ENCODE results near the gene DAPK1.

DNA sequence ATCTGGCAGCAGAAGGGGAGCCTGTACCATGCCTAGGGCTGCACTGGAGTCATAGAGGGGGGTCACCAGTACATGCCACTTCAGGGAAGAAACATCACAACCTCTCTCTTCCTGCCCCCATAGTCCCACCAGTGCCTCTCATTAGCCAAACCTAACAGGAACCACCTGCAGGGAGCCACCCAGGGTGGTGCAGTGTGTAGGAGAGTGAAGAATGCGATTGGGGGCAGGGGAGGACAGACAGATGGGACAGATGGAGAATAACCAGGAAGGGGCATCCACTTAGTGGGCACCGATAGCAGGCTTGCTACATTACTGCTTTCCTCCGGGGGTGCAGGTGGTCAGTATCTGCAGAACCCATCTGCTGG is 19.2 kb downstream of the DAPK1 start:
- TF ChIP-seq, protein P1, sequence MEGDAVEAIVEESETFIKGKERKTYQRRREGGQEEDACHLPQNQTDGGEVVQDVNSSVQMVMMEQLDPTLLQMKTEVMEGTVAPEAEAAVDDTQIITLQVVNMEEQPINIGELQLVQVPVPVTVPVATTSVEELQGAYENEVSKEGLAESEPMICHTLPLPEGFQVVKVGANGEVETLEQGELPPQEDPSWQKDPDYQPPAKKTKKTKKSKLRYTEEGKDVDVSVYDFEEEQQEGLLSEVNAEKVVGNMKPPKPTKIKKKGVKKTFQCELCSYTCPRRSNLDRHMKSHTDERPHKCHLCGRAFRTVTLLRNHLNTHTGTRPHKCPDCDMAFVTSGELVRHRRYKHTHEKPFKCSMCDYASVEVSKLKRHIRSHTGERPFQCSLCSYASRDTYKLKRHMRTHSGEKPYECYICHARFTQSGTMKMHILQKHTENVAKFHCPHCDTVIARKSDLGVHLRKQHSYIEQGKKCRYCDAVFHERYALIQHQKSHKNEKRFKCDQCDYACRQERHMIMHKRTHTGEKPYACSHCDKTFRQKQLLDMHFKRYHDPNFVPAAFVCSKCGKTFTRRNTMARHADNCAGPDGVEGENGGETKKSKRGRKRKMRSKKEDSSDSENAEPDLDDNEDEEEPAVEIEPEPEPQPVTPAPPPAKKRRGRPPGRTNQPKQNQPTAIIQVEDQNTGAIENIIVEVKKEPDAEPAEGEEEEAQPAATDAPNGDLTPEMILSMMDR (IDR thresholded peaks at IDR 0.05), result no peak
- no peak for TF ChIP-seq EZH2 (IDR thresholded peaks at IDR 0.05; ENCODE audit: borderline replicate concordance, insufficient read depth, low read depth, low read length, poor library complexity, severe bottlenecking)
